IPS DF 4.7 (cell line): Measurements from ENCODE around the gene LGALSL.

Experiments used
- DNase-seq: peaks from one replicate; pipeline ENCODE4 v3.0.0-alpha.2; 2013; ENCODE audit warnings: low spot score; ENCODE audit errors: extremely low read depth

LGALSL gene

GRCh38 chr2:64453770-64454385 lies at the start of gene LGALSL:
Gene LGALSL (plus strand): TSS chr2:64454162. CDS start chr2:64454546, 384 bp downstream.
- no peak for DNase-seq

GRCh38 chr2:64404743-64405142 lies 49.2 kb upstream of the LGALSL start:
- DNase-seq: no peak

- DNase-seq: no peak
Measured at GRCh38 chr2:64405581-64406406, 48.2 kb upstream of the LGALSL start.

- no peak for DNase-seq
Measured at GRCh38 chr2:64406407-64406774, 47.6 kb upstream of the LGALSL start.

- no peak for DNase-seq
Measured at GRCh38 chr2:64408031-64408430, 45.9 kb upstream of the LGALSL start.

- DNase-seq: no peak
Measured at GRCh38 chr2:64410671-64411070, 43.3 kb upstream of the LGALSL start.

GRCh38 chr2:64412671-64413070 lies 41.3 kb upstream of the LGALSL start:
- no peak for DNase-seq

- no peak for DNase-seq
Measured at GRCh38 chr2:64414736-64415435, 39.1 kb upstream of the LGALSL start.

GRCh38 chr2:64417624-64418023 lies 36.3 kb upstream of the LGALSL start:
- no peak for DNase-seq

- no peak for DNase-seq
Measured at GRCh38 chr2:64419596-64420165, 34.3 kb upstream of the LGALSL start.

GRCh38 chr2:64420677-64421076 lies 33.3 kb upstream of the LGALSL start:
- no peak for DNase-seq

- DNase-seq: no peak
Measured at GRCh38 chr2:64421201-64421600, 32.8 kb upstream of the LGALSL start.

GRCh38 chr2:64422466-64422865 lies 31.5 kb upstream of the LGALSL start:
- no peak for DNase-seq

- no peak for DNase-seq
Measured at GRCh38 chr2:64423303-64423702, 30.7 kb upstream of the LGALSL start.

GRCh38 chr2:64424416-64424987 lies 29.5 kb upstream of the LGALSL start:
- DNase-seq: no peak

- DNase-seq: no peak
Measured at GRCh38 chr2:64426183-64426952, 27.6 kb upstream of the LGALSL start.

GRCh38 chr2:64434039-64434657 lies 19.8 kb upstream of the LGALSL start:
- no peak for DNase-seq

- no peak for DNase-seq
Measured at GRCh38 chr2:64437883-64438282, 16.1 kb upstream of the LGALSL start.

GRCh38 chr2:64439194-64439593 lies 14.8 kb upstream of the LGALSL start:
- DNase-seq: no peak

GRCh38 chr2:64440843-64441242 lies 13.1 kb upstream of the LGALSL start:
- no peak for DNase-seq
